SK-N-SH (cell line): ENCODE measurements around the gene SCNM1.

Experiments used
- TF ChIP-seq, protein P1 (sequence below): fragments of 150-350 bp; IDR thresholded peaks from 2 replicates; pipeline ENCODE4 v1.6.1; 2017; ENCODE audit warnings: antibody characterized with exemption, low read length, low read depth, borderline replicate concordance
- TF ChIP-seq, protein P2 (sequence below): IDR thresholded peaks from 2 replicates; pipeline ENCODE4 v1.6.1; 2012; ENCODE audit warnings: mild to moderate bottlenecking, low read depth, low read length, moderate library complexity

DNA sequence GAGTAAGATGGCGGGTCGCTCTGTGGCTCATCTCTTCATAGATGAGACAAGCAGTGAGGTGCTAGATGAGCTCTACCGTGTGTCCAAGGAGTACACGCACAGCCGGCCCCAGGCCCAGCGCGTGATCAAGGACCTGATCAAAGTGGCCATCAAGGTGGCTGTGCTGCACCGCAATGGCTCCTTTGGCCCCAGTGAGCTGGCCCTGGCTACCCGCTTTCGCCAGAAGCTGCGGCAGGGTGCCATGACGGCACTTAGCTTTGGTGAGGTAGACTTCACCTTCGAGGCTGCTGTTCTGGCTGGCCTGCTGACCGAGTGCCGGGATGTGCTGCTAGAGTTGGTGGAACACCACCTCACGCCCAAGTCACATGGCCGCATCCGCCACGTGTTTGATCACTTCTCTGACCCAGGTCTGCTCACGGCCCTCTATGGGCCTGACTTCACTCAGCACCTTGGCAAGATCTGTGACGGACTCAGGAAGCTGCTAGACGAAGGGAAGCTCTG, 7.1 kb upstream of the SCNM1 start:
- TF ChIP-seq, protein P1, sequence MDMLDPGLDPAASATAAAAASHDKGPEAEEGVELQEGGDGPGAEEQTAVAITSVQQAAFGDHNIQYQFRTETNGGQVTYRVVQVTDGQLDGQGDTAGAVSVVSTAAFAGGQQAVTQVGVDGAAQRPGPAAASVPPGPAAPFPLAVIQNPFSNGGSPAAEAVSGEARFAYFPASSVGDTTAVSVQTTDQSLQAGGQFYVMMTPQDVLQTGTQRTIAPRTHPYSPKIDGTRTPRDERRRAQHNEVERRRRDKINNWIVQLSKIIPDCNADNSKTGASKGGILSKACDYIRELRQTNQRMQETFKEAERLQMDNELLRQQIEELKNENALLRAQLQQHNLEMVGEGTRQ: no peak
- TF ChIP-seq, protein P2, sequence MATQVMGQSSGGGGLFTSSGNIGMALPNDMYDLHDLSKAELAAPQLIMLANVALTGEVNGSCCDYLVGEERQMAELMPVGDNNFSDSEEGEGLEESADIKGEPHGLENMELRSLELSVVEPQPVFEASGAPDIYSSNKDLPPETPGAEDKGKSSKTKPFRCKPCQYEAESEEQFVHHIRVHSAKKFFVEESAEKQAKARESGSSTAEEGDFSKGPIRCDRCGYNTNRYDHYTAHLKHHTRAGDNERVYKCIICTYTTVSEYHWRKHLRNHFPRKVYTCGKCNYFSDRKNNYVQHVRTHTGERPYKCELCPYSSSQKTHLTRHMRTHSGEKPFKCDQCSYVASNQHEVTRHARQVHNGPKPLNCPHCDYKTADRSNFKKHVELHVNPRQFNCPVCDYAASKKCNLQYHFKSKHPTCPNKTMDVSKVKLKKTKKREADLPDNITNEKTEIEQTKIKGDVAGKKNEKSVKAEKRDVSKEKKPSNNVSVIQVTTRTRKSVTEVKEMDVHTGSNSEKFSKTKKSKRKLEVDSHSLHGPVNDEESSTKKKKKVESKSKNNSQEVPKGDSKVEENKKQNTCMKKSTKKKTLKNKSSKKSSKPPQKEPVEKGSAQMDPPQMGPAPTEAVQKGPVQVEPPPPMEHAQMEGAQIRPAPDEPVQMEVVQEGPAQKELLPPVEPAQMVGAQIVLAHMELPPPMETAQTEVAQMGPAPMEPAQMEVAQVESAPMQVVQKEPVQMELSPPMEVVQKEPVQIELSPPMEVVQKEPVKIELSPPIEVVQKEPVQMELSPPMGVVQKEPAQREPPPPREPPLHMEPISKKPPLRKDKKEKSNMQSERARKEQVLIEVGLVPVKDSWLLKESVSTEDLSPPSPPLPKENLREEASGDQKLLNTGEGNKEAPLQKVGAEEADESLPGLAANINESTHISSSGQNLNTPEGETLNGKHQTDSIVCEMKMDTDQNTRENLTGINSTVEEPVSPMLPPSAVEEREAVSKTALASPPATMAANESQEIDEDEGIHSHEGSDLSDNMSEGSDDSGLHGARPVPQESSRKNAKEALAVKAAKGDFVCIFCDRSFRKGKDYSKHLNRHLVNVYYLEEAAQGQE: no peak
